Measurements from ENCODE around the gene PRELID2.

The PRELID2 gene

DNA sequence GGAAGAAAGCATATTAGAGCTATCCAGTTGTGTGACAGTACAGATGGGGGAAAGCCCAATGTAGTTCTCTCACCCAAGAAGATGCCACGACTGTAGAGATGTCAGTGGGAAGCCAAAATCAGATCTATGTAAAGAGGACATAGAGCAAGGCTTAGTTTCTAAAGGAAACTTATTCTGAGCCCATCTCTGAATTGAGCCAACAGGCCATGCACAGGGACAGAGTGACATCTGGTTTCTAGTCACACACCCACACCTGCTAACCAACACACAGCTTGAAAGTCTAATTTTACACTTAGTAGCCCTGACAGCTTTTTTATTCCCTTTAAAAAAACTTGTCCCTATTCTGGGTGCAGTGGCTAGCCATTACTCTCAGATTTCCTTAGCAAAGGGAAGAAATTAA is 22.3 kb downstream of the PRELID2 start:
- no peak overlapping the region for H4K91ac ChIP-seq (ENCODE audit: low read depth, low read length, poor library complexity)
- H3K4me1 ChIP-seq (ENCODE audit: control insufficient read depth in 2 of 2, insufficient read depth in 1 of 2, low read depth in 1 of 2, low read length in 2 of 2), result no peaks in the 10 kb centered on the region
- no peak overlapping the region for H3K4me3 ChIP-seq (ENCODE audit: low read length in 2 of 2)
- H2BK12ac ChIP-seq (ENCODE audit: low read length), result no peak overlapping the region
- no peak overlapping the region for H2BK5ac ChIP-seq (ENCODE audit: low read length)
- H3K18ac ChIP-seq (ENCODE audit: low read length), result no peak overlapping the region
- DNase-seq (ENCODE audit: low spot score), result no peak
- no peaks in the 10 kb centered on the region for H3K9me3 ChIP-seq (replicated peaks in 1 of 2; ENCODE audit: control insufficient read depth in 2 of 2, insufficient read depth in 1 of 2, low read depth in 1 of 2, low read length in 2 of 2)
- H3K4me2 ChIP-seq (ENCODE audit: insufficient read depth, low read length, poor library complexity, severe bottlenecking), result no peak overlapping the region
- H3K27ac ChIP-seq (replicated peaks; ENCODE audit: low read length), result no peak overlapping the region
- H2BK15ac ChIP-seq (ENCODE audit: low read length), result no peak overlapping the region
- no peak overlapping the region for H4K8ac ChIP-seq (ENCODE audit: low read depth, low read length)
- H3K9ac ChIP-seq (ENCODE audit: low read depth, low read length, poor library complexity), result no peak overlapping the region
- no peak overlapping the region for H2BK120ac ChIP-seq (ENCODE audit: low read depth, low read length)
- no peak overlapping the region for H3K14ac ChIP-seq (ENCODE audit: low read length)
- H3K36me3 ChIP-seq (replicated peaks in 1 of 2; ENCODE audit: control insufficient read depth in 2 of 2, insufficient read depth in 2 of 2, low read length in 2 of 2), result no peaks in the 10 kb centered on the region
- no peak overlapping the region for H3K4ac ChIP-seq (ENCODE audit: low read length)
- no peak overlapping the region for H2AFZ ChIP-seq (ENCODE audit: low read length)
- no peaks in the 10 kb centered on the region for H3K27me3 ChIP-seq (ENCODE audit: control insufficient read depth in 3 of 3, insufficient read depth in 3 of 3, low read depth in 1 of 3, low read length in 3 of 3)
- H3K79me1 ChIP-seq (ENCODE audit: low read depth, low read length), result no peaks in the 10 kb centered on the region
- no peak overlapping the region for H3K23ac ChIP-seq (ENCODE audit: low read depth, low read length, poor library complexity)
- no peak overlapping the region for H2AK5ac ChIP-seq (ENCODE audit: low read depth, low read length)
- no CpG with 5 or more reads among the region's 1 CpG for WGBS, 2 donors (ENCODE audit: extremely low coverage in 2 of 2, insufficient read length in 2 of 2, insufficient replicate concordance in 1 of 2)

DNA sequence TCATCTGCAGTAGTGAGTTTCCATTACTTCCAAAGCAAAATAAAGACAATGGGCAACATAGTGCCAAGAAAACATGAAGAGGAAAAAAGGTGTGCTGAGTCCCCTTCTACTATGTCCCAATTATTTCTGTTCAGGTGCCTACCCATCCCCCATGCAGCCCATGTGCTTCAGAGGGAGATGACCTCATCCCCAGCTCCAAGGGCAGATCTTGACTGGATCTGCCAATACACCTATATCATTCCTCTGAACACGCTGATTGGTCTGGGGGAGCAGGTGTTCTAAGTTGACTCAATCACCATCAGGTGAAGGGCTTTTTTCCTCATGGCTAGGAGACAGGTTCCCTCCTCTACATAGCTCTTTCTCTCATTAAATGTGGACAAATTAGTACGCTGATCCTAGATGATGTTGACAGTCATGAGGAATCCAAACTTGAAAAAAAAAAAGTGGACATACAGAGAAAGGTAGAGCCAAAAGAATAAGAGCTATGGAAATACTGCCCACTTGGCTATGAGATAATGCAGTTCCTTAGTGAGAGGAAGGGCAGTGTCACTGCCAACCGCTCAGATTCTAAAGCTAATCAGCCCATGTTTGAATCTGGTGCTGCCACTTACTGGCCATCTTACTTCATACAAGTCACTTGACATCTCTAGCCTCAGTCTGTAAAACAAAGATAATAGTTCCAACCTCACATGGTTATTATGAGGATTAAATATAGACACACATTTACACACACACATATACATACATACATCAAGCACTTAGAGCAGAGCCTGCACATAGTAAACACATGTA is 23.1 kb downstream of the PRELID2 start:
- Histone ChIP-seq H3K27me3 (ENCODE audit: control insufficient read depth in 3 of 3, insufficient read depth in 3 of 3, low read depth in 1 of 3, low read length in 3 of 3) (no peaks in the 10 kb centered on the region), H3K79me1 (ENCODE audit: low read depth, low read length) (no peaks in the 10 kb centered on the region), H2BK12ac (ENCODE audit: low read length) (no peak overlapping the region), H2BK5ac (ENCODE audit: low read length) (no peak overlapping the region), H2AK5ac (ENCODE audit: low read depth, low read length) (no peak overlapping the region), H4K91ac (ENCODE audit: low read depth, low read length, poor library complexity) (no peak overlapping the region), H3K9ac (ENCODE audit: low read depth, low read length, poor library complexity) (no peak overlapping the region), H3K36me3 (replicated peaks in 1 of 2; ENCODE audit: control insufficient read depth in 2 of 2, insufficient read depth in 2 of 2, low read length in 2 of 2) (no peaks in the 10 kb centered on the region), H3K18ac (ENCODE audit: low read length) (no peak overlapping the region), H3K9me3 (replicated peaks in 1 of 2; ENCODE audit: control insufficient read depth in 2 of 2, insufficient read depth in 1 of 2, low read depth in 1 of 2, low read length in 2 of 2) (no peaks in the 10 kb centered on the region), H3K23ac (ENCODE audit: low read depth, low read length, poor library complexity) (no peak overlapping the region), H2BK120ac (ENCODE audit: low read depth, low read length) (no peak overlapping the region), H3K27ac (replicated peaks; ENCODE audit: low read length) (no peak overlapping the region), H3K4me2 (ENCODE audit: insufficient read depth, low read length, poor library complexity, severe bottlenecking) (no peak overlapping the region), H3K4ac (ENCODE audit: low read length) (no peak overlapping the region), H2BK15ac (ENCODE audit: low read length) (no peak overlapping the region), H3K4me1 (ENCODE audit: control insufficient read depth in 2 of 2, insufficient read depth in 1 of 2, low read depth in 1 of 2, low read length in 2 of 2) (no peaks in the 10 kb centered on the region), H3K4me3 (ENCODE audit: low read length in 2 of 2) (no peak overlapping the region), H2AFZ (ENCODE audit: low read length) (no peak overlapping the region), H4K8ac (ENCODE audit: low read depth, low read length) (no peak overlapping the region), H3K14ac (ENCODE audit: low read length) (no peak overlapping the region)
- no CpG with 5 or more reads among the region's 3 CpGs for WGBS, 2 donors (ENCODE audit: extremely low coverage in 2 of 2, insufficient read length in 2 of 2, insufficient replicate concordance in 1 of 2)
- no peak for DNase-seq (ENCODE audit: low spot score)

DNA sequence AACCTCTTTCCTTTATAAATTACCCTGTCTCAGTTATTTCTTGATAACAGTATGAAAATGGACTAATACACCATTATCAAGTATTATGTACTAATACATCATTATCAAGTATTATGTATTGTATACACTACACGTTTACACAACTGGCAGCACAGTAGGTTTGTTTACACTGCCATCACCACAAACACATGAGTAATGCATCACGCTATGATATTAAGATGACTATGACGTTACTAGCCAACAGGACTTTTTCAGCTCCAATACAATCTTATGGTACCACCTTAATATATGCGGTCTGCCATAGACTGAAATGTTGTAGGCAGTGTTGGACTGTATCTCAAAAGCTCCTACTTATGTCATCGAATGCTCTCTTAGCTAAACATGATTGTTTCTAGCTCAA is 28.2 kb downstream of the PRELID2 start:
- no peaks in the 10 kb centered on the region for H3K27me3 ChIP-seq (ENCODE audit: control insufficient read depth in 3 of 3, insufficient read depth in 3 of 3, low read depth in 1 of 3, low read length in 3 of 3)
- no peak overlapping the region for H3K4ac ChIP-seq (ENCODE audit: low read length)
- no CpG with 5 or more reads among the region's 5 CpGs for WGBS, 2 donors (ENCODE audit: extremely low coverage in 2 of 2, insufficient read length in 2 of 2, insufficient replicate concordance in 1 of 2)
- no peaks in the 10 kb centered on the region for H3K79me1 ChIP-seq (ENCODE audit: low read depth, low read length)
- no peak overlapping the region for H4K91ac ChIP-seq (ENCODE audit: low read depth, low read length, poor library complexity)
- no peak overlapping the region for H2AK5ac ChIP-seq (ENCODE audit: low read depth, low read length)
- no peak for DNase-seq (ENCODE audit: low spot score)
- no peak overlapping the region for H3K23ac ChIP-seq (ENCODE audit: low read depth, low read length, poor library complexity)
- no peak overlapping the region for H2AFZ ChIP-seq (ENCODE audit: low read length)
- no peak overlapping the region for H3K9ac ChIP-seq (ENCODE audit: low read depth, low read length, poor library complexity)
- no peak overlapping the region for H3K14ac ChIP-seq (ENCODE audit: low read length)
- H3K9me3 ChIP-seq (replicated peaks in 1 of 2; ENCODE audit: control insufficient read depth in 2 of 2, insufficient read depth in 1 of 2, low read depth in 1 of 2, low read length in 2 of 2), result no peaks in the 10 kb centered on the region
- no peak overlapping the region for H2BK15ac ChIP-seq (ENCODE audit: low read length)
- H4K8ac ChIP-seq (ENCODE audit: low read depth, low read length), result no peak overlapping the region
- no peak overlapping the region for H3K4me2 ChIP-seq (ENCODE audit: insufficient read depth, low read length, poor library complexity, severe bottlenecking)
- H3K4me1 ChIP-seq (ENCODE audit: control insufficient read depth in 2 of 2, insufficient read depth in 1 of 2, low read depth in 1 of 2, low read length in 2 of 2), result peaks cover 0 to 4% of the 10 kb centered on the region in 2 donors
- H3K4me3 ChIP-seq (ENCODE audit: low read length in 2 of 2), result no peak overlapping the region
- H2BK5ac ChIP-seq (ENCODE audit: low read length), result no peak overlapping the region
- no peaks in the 10 kb centered on the region for H3K36me3 ChIP-seq (replicated peaks in 1 of 2; ENCODE audit: control insufficient read depth in 2 of 2, insufficient read depth in 2 of 2, low read length in 2 of 2)
- no peak overlapping the region for H3K18ac ChIP-seq (ENCODE audit: low read length)
- H3K27ac ChIP-seq (replicated peaks; ENCODE audit: low read length), result no peak overlapping the region
- no peak overlapping the region for H2BK120ac ChIP-seq (ENCODE audit: low read depth, low read length)
- no peak overlapping the region for H2BK12ac ChIP-seq (ENCODE audit: low read length)

DNA sequence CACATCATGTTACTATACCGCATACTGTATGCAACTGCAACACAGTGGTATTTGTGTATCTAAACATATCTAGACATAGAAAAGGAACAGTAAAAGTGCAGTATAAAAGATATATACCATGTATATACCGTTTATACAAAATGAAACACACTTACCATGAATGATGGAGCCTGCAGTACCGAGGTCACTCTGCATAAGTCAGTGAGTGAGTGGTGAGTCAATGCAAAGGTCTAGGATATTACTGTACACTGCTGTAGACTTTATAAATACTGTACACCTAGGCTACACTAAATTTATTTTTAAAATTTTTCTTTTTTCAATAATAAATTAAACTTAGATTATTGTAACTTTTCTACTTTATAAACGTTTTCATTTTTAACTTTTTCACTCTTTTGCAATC is 29.3 kb downstream of the PRELID2 start:
- Histone ChIP-seq H3K9me3 (replicated peaks in 1 of 2; ENCODE audit: control insufficient read depth in 2 of 2, insufficient read depth in 1 of 2, low read depth in 1 of 2, low read length in 2 of 2) (no peaks in the 10 kb centered on the region), H3K4me2 (ENCODE audit: insufficient read depth, low read length, poor library complexity, severe bottlenecking) (no peak overlapping the region), H3K9ac (ENCODE audit: low read depth, low read length, poor library complexity) (no peak overlapping the region), H2BK5ac (ENCODE audit: low read length) (no peak overlapping the region), H3K27me3 (ENCODE audit: control insufficient read depth in 3 of 3, insufficient read depth in 3 of 3, low read depth in 1 of 3, low read length in 3 of 3) (no peaks in the 10 kb centered on the region), H2AK5ac (ENCODE audit: low read depth, low read length) (no peak overlapping the region), H2AFZ (ENCODE audit: low read length) (no peak overlapping the region), H3K4me1 (ENCODE audit: control insufficient read depth in 2 of 2, insufficient read depth in 1 of 2, low read depth in 1 of 2, low read length in 2 of 2) (peaks cover 0 to 4% of the 10 kb centered on the region in 2 donors), H4K8ac (ENCODE audit: low read depth, low read length) (no peak overlapping the region), H3K18ac (ENCODE audit: low read length) (no peak overlapping the region), H2BK12ac (ENCODE audit: low read length) (no peak overlapping the region), H2BK15ac (ENCODE audit: low read length) (no peak overlapping the region), H2BK120ac (ENCODE audit: low read depth, low read length) (no peak overlapping the region), H3K4ac (ENCODE audit: low read length) (no peak overlapping the region), H3K27ac (replicated peaks; ENCODE audit: low read length) (no peak overlapping the region), H4K91ac (ENCODE audit: low read depth, low read length, poor library complexity) (no peak overlapping the region), H3K79me1 (ENCODE audit: low read depth, low read length) (no peaks in the 10 kb centered on the region), H3K36me3 (replicated peaks in 1 of 2; ENCODE audit: control insufficient read depth in 2 of 2, insufficient read depth in 2 of 2, low read length in 2 of 2) (no peaks in the 10 kb centered on the region), H3K4me3 (ENCODE audit: low read length in 2 of 2) (no peak overlapping the region), H3K14ac (ENCODE audit: low read length) (no peak overlapping the region), H3K23ac (ENCODE audit: low read depth, low read length, poor library complexity) (no peak overlapping the region)
- no peak for DNase-seq (ENCODE audit: low spot score)
- 100% methylated on average over 1 of the region's 4 CpGs; no CpG with 5 or more reads in 1 of the 2 donors for WGBS, 2 donors (ENCODE audit: extremely low coverage in 2 of 2, insufficient read length in 2 of 2, insufficient replicate concordance in 1 of 2)
